HG03469 (cell line): Measurements from ENCODE around the gene TNRC6C.
"Not testable (repeated sequence)": the region's sequence is repeated elsewhere in the genome, so short reads cannot be mapped to it uniquely, and the experiment has no call there.

Experiments
- ATAC-seq: cut with Tn5 transposase; IDR thresholded peaks from one replicate; pipeline ENCODE4 v1.9.1; 2021; ENCODE audit warnings: mild to moderate bottlenecking, moderate library complexity, moderate number of reproducible peaks; ENCODE audit not compliant: unreplicated experiment

TNRC6C gene

DNA sequence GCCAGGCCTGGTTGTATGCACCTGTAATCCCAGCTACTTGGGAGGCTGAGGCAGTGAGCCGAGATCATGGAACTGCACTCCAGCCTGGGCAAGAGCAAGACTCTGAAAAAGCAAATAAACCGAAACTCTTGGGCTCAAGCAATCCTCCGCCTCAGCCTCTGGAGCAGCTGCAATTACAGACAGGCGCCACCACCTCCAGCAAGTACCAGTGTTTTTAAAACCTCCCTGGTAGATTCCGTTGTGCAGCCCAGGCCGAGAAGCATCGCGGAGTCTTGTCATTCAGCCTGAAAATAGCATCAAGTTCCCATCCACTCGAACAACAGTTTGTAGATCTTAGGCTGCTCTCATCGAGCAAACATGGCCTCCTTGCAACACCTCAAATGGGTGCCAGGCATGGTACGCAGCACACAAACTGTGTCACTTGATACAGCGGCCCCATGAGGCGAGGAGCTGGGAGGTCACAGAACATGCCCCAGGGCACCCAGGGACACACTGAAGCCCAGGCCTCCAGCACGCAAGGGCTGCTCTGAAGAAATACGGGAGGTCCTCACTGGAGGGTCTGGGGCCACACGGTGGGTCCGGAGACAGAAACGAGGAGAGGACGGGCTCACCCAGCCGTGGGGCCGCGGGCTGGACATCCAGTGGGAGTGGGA, 152.0 kb downstream of the TNRC6C start:
- no peak for ATAC-seq

DNA sequence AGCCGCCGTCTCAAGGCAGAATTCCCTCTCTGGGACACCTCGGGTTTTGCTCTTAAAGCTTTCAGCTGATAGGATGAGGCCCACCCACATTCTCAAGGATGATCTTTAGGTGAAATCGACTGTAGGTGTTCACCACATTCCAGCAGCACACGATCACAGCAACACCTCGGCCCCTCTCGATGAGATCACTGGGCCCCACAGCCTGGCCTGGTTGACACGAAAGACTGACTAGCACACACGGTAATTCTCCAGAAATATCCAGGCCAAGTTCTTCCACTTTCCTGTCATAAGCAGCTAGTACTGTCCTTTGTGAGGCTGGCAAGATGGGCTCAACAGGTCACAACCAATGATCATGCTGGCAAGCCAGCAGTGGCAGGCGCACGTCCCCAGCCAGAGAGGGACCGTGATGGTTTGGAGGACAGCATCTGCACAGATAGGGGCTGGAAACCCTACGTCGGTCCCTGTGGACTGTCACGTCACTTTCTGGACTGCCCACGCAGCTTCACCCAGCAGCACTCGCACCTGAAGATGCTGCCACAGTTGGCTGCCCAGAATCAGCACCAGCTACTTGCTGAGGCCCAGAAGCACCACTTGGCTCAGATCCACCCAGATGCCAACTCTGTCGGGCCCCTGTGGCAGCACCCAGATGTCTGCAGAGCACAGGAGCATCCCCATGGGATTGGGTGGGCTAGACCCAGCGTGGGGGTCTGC, 152.7 kb downstream of the TNRC6C start:
- no peak for ATAC-seq

DNA sequence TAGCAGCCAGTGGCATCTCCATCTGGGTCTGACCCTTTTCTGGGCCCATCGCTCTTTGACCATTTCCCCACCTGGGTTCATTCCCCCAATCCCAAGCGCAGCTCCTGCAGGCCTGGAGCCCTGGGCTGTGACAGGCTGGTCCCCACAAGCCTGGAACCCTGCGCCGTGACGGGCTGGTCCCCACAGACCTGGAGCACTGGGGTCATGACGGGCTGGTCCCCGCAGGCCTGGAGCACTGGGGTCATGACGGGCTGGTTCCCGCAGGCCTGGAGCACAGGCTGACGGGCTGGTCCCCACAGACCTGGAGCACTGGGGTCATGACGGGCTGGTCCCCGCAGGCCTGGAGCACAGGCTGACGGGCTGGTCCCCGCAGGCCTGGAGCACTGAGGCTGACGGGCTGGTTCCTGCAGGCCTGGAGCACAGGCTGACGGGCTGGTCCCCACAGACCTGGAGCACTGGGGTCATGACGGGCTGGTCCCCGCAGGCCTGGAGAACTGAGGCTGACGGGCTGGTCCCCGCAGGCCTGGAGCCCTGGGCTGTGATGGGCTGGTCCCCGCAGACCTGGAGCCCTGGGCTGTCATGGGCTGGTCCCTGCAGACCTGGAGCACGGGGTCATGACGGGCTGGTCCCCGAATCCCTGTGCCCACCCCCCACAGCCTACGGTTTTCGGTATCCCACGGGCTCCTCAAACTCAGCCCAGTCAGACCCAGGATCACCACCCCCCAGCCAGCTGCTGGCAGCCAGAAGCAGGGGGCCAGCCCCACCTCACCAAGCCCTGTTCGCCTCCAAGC, 153.4 kb downstream of the TNRC6C start:
- ATAC-seq, result no peak

DNA sequence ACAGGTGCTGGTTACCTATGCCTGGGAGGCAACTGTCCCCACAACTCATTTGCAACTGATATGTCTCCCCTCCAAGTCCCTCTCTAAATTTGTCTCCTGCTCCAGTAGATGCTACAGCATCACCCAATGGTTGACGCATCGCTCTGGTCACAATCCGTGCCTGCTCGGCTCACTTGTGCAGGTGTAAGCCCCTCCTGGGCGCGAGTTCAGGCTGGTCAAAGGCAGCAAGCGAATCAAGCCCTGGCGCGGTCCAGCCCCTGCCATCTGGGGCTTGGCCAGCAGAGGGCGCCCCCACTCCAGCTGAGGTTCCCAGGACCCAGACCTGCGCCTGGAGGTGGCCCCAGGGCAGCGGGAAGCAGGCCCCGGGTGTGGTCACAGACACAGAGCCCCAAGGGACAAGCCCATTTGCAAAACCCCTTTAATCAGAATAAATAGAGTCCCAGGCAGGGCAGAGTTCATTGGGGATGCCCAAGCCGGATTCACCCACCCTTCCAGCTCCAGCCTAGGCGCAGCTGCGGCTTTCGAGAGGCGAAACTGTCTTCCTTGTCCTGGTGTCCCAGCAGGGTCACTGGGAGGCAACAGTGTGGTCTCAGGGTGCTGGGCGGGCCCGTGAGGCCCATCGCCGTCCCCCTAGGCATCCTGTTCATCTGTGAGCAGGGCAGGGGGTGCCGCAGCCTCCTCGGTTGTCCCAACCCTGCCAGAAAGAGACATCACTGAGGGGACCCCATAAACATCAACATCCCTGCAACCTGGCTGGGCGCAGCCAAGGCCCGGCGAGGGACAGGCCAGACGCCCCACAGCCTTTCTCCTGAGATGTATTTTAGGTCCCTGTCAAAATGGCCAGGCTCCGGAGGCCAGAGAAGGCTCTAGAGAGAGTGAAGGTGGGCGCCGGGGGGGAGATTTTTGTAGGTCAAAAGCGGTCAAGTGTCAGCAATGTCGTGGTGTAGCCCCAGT, 154.3 kb downstream of the TNRC6C start:
- ATAC-seq, result no peak

GRCh38 chr17:78113804-78114785, 155.6 kb downstream of the TNRC6C start:
- no peak for ATAC-seq

GRCh38 chr17:78114831-78115723, 156.6 kb downstream of the TNRC6C start:
- no peak for ATAC-seq

DNA sequence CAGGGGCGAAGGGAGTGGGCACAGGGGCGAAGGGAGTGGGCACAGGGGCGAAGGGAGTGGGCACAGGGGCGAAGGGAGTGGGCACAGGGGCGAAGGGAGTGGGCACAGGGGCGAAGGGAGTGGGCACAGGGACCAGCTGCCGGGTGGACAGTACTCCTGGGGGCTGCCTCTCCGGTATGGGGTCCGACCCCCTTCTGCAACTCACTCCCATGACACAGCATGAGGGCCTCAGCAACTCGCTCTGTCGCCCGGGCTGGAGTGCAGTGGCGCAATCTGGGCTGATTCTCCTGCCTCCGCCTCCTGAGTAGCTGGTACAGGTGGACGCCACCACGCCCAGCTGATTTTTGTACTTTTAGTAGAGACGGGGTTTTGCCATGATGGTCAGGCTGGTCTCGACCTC, 157.3 kb downstream of the TNRC6C start:
- not testable (repeated sequence) for ATAC-seq

DNA sequence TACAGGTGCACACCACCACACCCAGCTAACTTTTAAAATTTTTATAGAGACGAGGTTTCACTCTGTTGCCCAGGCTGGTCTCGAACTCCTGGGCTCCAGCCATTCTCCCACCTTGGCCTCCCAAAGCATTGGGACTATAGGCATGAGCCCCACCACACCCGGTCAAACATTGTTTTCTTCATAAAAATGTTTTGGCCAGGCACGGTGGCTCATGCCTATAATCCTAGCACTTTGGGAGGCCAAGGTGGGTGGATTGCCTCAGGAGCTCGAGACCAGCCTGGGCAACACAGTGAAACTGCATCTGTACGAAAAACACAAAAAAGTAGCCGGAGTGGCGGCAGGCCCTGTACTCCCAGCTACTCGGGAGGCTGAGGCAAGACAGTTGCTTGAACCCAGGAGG, 157.9 kb downstream of the TNRC6C start:
- ATAC-seq, result no peak

DNA sequence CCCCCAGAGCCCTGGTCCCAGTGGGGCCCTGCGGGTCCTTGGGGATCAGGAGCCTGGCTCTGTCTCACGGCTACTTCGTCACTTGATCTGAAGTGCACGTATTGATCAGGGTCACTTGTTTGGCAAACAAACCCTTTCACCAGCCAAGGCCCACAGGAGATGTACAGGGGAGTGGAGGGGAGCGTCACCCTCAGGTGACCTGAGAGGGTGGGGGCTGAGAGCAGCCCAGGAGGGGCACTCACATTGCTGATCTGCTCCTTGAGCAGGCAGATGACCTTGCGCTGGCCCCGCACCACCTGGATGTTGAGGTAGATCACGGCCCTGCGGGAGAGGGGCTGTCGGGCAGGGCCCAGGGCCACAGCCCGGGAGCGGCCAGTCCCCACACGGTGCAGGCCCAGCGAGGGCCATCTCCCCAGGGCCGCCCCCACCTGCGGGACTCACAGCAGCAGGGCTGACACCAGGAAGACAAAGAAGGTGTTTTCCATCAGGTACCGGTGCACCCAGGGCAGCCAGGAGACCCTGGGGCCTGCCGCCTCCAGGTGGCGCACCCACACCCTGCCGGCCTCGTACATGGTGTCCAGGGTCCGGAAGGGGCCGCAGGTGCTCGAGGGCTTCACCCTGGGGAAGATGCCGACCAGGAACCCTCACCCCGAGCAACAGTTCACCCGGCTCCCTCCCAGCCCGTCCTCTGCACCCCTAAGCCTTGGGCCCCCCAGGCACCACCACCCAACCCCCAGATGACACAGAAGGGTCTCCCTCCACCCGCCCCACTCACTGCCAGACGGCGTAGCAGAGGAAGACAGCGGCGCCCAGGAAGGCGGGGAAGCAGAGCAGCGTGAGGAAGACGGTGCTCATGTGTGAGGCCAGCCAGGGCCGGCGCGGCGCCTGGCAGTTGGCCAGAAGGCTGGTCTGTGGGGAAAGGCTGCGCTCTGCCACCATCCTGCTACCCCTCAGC, 158.8 kb downstream of the TNRC6C start:
- ATAC-seq, result no peak

DNA sequence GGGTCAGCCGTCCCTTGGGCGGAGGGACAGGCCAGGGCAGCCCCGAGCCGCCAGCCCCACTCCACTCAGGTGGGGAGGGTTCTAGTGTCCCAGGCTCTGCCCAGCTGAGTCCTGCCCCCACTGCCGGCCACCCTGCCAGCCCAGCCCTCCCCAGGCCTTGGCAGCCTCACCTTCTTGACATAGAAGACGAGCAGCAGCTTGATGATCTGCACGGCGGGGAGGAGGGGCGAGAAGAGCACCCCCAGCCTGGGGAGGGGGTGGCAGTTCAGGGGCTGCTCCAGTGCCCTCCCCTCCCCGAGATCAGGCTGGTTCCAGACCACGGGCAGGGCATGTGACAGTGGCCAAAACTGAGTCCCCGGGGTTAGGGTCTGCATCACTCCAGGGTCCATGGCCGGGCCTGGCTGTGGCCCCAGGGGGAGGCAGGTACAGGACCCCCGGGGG, 160.3 kb downstream of the TNRC6C start:
- no peak for ATAC-seq

DNA sequence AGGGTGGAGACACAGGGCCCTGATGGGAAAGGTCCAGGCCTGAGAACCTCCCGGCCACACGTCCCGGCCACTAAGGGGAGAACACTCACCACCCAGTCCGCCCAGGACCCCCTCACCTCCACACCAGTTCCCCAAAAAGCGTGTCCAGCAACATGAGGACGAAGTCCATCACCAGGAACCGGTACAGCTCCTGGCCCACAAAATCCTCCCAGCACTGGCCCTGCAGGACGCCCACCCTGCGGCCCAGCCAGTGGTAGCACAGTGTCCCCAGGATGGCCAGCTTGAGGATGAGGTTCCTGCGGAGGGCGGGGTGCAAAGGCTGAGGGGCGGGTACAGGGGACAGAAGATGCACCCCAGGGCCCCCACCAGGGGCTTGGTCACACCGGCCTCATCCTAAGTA, 162.0 kb downstream of the TNRC6C start:
- no peak for ATAC-seq

DNA sequence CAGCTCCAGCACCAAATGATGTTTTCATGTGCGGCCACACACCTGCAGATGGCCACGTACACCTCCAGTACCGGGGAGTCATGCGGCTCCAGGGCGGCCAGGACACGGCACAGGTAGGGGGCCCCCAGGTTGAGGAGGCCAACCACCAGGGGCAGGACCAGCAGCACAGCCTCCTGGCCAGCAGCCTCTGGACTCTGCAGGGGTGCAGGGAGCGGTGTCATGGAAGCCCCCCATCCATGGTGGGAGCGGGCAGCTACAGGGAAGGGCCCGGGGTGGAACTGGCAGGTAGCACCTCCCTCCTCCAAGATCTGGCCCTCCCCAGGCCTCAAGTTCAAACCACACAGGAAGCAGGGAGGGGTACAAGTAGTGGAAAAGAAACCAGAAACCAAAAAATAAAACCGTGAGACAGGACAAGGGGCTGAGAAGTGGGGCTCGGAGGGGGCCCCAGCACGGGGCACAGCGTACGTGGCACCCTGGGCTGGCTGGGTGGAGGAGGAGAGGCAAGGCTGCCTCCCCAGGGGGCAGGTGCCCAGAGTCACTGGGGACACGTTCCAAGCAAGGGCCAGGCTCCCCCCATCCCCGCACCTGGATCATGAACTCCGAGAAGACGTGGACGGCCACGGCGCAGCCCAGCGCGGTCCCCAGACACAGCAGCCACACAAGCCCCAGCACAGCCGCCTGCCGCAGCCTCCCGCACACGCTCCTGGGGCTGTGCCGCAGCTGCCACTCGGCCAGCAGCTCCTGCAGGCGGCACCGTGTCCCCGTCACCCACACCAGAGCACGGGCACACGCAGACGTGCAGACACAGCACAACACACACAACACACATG, 162.7 kb downstream of the TNRC6C start:
- no peak for ATAC-seq

GRCh38 chr17:78121801-78122215, 163.3 kb downstream of the TNRC6C start:
- no peak for ATAC-seq

- no peak for ATAC-seq
These were observed 163.9 kb downstream of the TNRC6C start for GRCh38 chr17:78122216-78122930.

DNA sequence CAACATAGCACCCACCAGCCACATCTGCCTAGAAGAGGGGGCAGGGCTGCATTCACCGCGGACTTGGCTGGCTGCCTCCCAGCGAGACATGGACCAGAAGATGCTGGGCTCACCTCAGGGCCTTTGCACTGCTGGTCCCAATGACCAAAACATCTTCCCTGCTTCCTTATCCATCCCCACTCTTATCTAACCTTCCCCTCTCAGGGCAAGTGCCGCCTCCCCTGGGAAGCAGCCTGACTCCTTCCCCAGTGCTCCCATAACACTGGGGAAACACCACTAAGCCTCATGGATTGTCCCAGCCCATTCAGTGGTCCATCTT, 164.4 kb downstream of the TNRC6C start:
- no peak for ATAC-seq
